ENCODE measurements around the gene CELF1.
"Not testable (repeated sequence)": the region's sequence is repeated elsewhere in the genome, so short reads cannot be mapped to it uniquely, and the experiment has no call there.

The CELF1 gene

DNA sequence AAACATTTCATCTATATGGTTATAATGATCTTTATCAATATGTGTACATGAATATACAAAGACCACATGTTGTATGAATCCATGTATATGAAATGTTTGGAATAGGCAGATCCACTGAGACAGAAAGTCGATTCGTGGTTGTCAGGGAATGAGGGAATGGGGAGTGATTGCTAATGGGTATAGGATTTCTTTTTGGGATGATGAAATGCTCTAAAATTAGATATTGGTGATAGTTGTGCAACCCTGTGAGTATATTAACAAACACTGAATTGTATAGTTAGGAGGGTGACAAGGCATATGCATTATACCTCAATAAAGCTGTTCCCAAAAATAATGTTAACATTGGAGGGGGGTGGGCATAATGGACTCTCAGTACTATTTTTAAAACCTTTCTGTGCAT is 7.5 kb upstream of the CELF1 start:
- ChIA-PET CTCF (interaction anchor here (1.6 kb wide), 1 partner anchor 18 kb away, joined by 4 read pairs; the partner anchor contains the start of gene KBTBD4), POLR2A (no interaction called here)
- TF ChIP-seq, protein P1, sequence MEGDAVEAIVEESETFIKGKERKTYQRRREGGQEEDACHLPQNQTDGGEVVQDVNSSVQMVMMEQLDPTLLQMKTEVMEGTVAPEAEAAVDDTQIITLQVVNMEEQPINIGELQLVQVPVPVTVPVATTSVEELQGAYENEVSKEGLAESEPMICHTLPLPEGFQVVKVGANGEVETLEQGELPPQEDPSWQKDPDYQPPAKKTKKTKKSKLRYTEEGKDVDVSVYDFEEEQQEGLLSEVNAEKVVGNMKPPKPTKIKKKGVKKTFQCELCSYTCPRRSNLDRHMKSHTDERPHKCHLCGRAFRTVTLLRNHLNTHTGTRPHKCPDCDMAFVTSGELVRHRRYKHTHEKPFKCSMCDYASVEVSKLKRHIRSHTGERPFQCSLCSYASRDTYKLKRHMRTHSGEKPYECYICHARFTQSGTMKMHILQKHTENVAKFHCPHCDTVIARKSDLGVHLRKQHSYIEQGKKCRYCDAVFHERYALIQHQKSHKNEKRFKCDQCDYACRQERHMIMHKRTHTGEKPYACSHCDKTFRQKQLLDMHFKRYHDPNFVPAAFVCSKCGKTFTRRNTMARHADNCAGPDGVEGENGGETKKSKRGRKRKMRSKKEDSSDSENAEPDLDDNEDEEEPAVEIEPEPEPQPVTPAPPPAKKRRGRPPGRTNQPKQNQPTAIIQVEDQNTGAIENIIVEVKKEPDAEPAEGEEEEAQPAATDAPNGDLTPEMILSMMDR (IDR thresholded peaks at IDR 0.05; ENCODE audit: control extremely low read depth, extremely low read depth, low read depth, missing control alignments), result no peak
- no peak for DNase-seq (ENCODE audit: extremely low spot score)

DNA sequence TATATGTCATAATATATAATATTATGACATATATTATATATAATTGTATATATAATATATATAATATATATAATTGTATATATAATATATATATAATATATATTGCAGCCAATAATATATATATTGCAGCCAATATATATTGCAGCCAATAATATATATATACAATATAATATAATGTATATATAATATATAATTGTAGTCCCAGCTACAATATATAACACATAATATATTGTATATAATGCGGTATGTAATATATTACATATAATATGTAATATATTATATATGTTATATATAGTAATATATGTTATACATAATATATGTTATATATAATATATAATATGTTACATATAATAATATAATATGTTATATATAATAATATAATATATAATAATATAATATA is 5.8 kb upstream of the CELF1 start:
- ChIA-PET CTCF (interaction anchor here (1.2 kb wide), 1 partner anchor 18 kb away, joined by 4 read pairs; no protein-coding TSS in a partner anchor), POLR2A (no interaction called here)
- DNase-seq (ENCODE audit: extremely low spot score), result no peak
- TF ChIP-seq, protein P1 (IDR thresholded peaks at IDR 0.05; ENCODE audit: control extremely low read depth, extremely low read depth, low read depth, missing control alignments), result no peak

DNA sequence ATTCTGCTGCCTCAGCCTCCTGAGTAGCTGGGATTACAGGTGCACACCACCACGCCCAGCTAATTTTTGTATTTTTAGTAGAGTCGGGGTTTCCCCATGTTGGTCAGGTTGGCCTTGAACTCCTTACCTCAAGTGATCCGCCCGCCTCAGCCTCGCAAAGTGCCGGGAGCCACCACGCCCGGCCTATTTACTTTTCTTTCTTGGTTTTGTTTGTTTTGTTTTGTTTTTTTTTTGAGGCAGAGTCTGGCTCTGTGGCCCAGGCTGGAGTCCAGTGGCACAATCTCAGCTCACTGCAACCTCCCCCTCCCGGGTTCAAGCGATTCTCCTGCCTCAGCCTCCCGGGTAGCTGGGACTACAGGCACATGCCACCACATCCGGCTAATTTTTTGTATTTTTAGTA is 4.1 kb upstream of the CELF1 start:
- POLR2A ChIA-PET; DNase-seq (ENCODE audit: extremely low spot score): not testable (repeated sequence)
- CTCF ChIA-PET, result interaction anchor here (0.8 to 4.5 kb wide), 4 partner anchors 9 to 145 kb away, joined by 3 to 43 read pairs (median 5); partner anchors contain the start of gene PTPMT1

DNA sequence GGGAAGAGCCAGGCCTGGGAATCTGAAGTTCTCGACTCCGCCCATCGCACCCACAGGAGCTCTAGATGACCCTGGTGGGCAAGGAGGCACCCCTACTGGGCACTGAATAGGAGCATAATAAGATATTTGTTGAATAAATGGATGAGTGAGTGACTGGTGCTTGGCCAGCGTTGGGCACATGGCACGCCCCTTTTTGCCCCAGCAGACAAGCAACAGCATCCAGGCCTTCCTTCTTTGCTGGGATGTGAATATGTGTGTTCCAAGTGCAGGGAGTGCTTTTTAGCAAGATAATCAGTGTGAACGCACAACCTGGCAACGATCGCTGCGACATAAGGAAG is 443 bp upstream of the CELF1 start:
- POLR2A ChIA-PET, result no interaction called here
- TF ChIP-seq, protein P1 (IDR thresholded peaks at IDR 0.05; ENCODE audit: control extremely low read depth, extremely low read depth, low read depth, missing control alignments), result no peak
- CTCF ChIA-PET, result interaction anchor here (0.6 to 6.7 kb wide), 26 partner anchors 13 to 612 kb away, joined by 3 to 125 read pairs (median 3); partner anchors contain the start of genes FAM180B, KBTBD4, NDUFS3 and PTPMT1
- no peak for DNase-seq (ENCODE audit: extremely low spot score)

DNA sequence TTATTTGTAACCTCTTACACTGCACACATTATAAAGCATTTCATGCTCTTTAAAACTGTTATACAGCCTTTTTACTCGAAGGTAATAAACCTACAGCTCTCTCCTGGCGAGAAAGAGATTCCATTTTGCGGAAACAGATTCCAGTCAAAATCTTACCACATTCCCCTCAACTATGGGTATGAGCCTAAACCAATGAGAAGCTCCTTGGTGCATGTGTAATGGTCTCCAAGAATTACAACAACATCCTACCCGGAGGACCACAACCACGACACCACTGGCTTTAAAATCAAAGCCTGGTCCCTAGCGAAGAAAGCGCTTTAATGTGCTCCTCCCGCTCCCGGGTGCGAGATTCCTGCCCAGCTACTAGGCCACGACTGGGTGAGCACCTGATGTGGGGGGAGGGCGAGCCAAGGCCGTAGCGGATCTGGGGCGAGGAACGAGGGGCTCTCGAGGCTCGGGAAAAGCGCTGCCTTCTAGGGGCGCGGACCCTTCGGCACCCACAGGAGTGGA is 821 bp downstream of the CELF1 start:
- TF ChIP-seq, protein P1 (IDR thresholded peaks at IDR 0.05; ENCODE audit: control extremely low read depth, extremely low read depth, low read depth, missing control alignments), result no peak
- DNase-seq (ENCODE audit: extremely low spot score), result no peak
- ChIA-PET CTCF (interaction anchor here (0.7 to 6.7 kb wide), 11 partner anchors 13 to 301 kb away, joined by 3 to 125 read pairs (median 5); partner anchors contain the start of genes KBTBD4, NDUFS3 and PTPMT1), POLR2A (interaction anchor here (1.4 kb wide), 1 partner anchor 28 kb away, joined by 3 read pairs; no protein-coding TSS in a partner anchor)

DNA sequence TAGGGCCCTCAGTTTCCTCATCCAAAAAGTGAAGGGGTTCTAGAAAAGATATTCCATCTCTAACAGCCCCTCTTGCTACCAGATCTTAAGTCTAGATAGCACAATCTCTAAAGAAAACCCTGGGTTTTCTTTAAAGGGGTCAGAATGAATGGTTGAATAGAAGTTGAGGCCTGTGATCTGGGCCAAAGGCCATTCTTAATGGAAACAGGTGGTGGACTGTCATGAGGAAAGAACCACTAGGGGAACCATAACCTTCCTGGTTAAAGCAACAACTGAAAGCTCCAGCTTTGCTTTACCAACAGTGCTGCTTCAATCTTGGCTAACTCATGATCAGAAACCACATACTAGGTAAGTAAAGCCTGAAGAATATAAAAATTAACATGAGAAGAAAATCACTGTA is 1.8 kb downstream of the CELF1 start:
- DNase-seq (ENCODE audit: extremely low spot score), result peak; percentile 53
- CTCF ChIA-PET, result interaction anchor here (0.7 to 6.7 kb wide), 8 partner anchors 14 to 144 kb away, joined by 3 to 125 read pairs (median 8); partner anchors contain the start of genes KBTBD4, NDUFS3 and PTPMT1
- POLR2A ChIA-PET, result no interaction called here
- TF ChIP-seq, protein P1 (IDR thresholded peaks at IDR 0.05; ENCODE audit: control extremely low read depth, extremely low read depth, low read depth, missing control alignments), result peak; percentile 22

DNA sequence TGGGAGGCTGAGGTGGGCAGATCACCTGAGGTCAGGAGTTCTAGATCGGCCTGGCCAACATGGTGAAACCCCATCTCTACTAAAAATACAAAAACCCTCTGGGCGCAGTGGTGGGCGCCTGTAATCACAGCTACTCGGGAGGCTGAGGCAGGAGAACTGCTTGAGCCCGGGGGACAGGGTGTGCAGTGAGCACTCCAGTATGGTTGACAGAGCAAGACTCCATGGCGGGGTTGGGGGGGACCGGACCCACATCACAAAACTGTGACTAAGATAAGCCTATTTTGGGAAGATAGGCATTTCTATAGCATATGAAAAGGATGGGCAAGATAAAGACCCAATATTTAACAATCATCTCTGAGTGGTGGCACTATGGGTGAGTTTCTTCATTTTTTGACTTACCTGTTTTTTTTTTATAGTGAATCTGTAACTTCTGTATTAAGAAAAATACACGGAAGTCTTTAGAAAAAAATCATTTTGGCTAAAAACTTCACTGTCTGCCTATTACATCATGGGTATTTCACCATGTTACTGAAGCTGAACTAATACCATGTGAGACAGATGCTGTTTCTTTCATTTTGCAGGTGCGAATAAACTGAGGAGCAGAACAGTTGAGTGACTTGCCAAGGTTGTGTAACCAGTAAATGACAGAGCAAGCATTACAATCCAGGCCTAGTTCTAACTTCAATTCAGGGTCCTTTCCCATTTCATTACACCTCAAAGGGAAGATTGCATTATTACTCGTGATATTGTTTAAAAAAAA is 2.5 kb downstream of the CELF1 start:
- no peak for DNase-seq (ENCODE audit: extremely low spot score)
- CTCF ChIA-PET, result interaction anchor here (1.4 to 6.7 kb wide), 5 partner anchors 15 to 38 kb away, joined by 3 to 125 read pairs (median 8); partner anchors contain the start of genes KBTBD4 and NDUFS3
- TF ChIP-seq, protein P1 (IDR thresholded peaks at IDR 0.05; ENCODE audit: control extremely low read depth, extremely low read depth, low read depth, missing control alignments), result no peak
- POLR2A ChIA-PET, result no interaction called here

DNA sequence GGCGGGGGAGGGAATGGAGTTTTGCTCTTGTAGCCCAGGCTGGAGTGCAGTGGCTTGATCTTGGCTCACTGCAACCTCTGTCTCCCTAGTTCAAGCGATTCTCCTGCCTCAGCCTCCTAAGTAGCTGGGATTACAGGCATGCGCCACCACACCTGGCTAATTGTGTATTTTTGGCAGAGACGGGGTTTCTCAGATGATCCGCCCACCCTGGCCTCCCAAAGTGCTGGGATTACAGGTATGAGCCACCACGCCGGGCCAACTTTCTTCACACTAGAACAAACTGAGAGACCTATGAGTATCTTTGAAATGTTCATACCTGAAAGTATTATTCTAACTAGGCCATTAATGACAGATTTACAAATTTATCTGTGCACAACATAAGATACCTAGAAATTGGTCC is 6.7 kb downstream of the CELF1 start:
- POLR2A ChIA-PET; DNase-seq (ENCODE audit: extremely low spot score); CTCF ChIA-PET: not testable (repeated sequence)

Measured in GM10248 (cell line).